Uterus (tissue), 4 donors: ENCODE results near the gene IFTAP. TPM values are rescaled to one million over a fixed set of nuclear protein-coding genes. Genes with fewer than 3 reads are reported as not detected.
A peak's percentile ranks its signal among the peaks of the same experiment; 100 is the strongest.

Experiments used
- DNase-seq, 2 donors: peaks; one replicate each; pipeline ENCODE4 v3.0.0-alpha.2; 2019 to 2020
- H3K27ac ChIP-seq, 2 donors: fragments of 200-600 bp; sonication (generic); 1 replicate in 1 of 2; 2 replicates in 1 of 2; pipeline ENCODE4 v1.5.1; 2016 to 2018
- H3K27me3 ChIP-seq, 2 donors: fragments of 200-600 bp; sonication (generic); one replicate each; pipeline ENCODE4 v1.5.1; 2018 to 2019; ENCODE audit warnings: control low read depth in 1 of 2
- H3K36me3 ChIP-seq, 2 donors: fragments of 200-600 bp; sonication (generic); one replicate each; pipeline ENCODE4 v1.5.1; 2019; ENCODE audit warnings: control low read depth in 1 of 2
- H3K4me1 ChIP-seq, 2 donors: fragments of 200-600 bp; sonication (generic); one replicate each; pipeline ENCODE4 v1.5.1; 2018 to 2019; ENCODE audit warnings: control low read depth in 1 of 2
- H3K4me3 ChIP-seq, 2 donors: fragments of 200-600 bp; sonication (generic); 1 replicate in 1 of 2; 2 replicates in 1 of 2; pipeline ENCODE4 v1.5.1; 2018 to 2019; ENCODE audit warnings: mild to moderate bottlenecking in 1 of 2
- H3K9me3 ChIP-seq, 2 donors: fragments of 200-600 bp; sonication (generic); one replicate each; pipeline ENCODE4 v1.5.1; 2019; ENCODE audit warnings: control low read depth in 1 of 2
- CTCF ChIP-seq, 4 experiments: fragments of 200-600 bp in 2 of 4; fragments of 450-650 bp in 2 of 4; sonication (generic) in 2 of 4; IDR thresholded peaks; one replicate each; pipeline ENCODE4 v1.5.1; 2016 to 2019; ENCODE audit warnings: antibody characterized with exemption in 4 of 4, mild to moderate bottlenecking in 2 of 4, moderate library complexity in 1 of 4
- POLR2A ChIP-seq, 2 donors: fragments of 450-650 bp; IDR thresholded peaks; one replicate each; pipeline ENCODE4 v1.6.1; 2016; ENCODE audit warnings: antibody characterized with exemption in 2 of 2, mild to moderate bottlenecking in 1 of 2, moderate library complexity in 1 of 2
- intact Hi-C: fragments of 100-400 bp; cut with DNase I; formaldehyde crosslinking; loops from one replicate; pipeline ENCODE4 v1.15.1; 2023; ENCODE audit warnings: low total_unique reads
- total RNA-seq, 4 donors: library from RNA; depleted of rRNA in 3 of 4; stranded (reverse); fragments of >200 nt in 3 of 4; gene quantifications; one replicate each; pipeline versions ENCODE4 v1.1.0 to v1.2.4, GENCODE V29; 2014 to 2023
- donor health status: DM: yes; HTN: yes; CAD: no.

The IFTAP gene
- total RNA-seq, 4 donors from 2014 or later = 4.1 to 56.1 (median 17.4) TPM

DNA sequence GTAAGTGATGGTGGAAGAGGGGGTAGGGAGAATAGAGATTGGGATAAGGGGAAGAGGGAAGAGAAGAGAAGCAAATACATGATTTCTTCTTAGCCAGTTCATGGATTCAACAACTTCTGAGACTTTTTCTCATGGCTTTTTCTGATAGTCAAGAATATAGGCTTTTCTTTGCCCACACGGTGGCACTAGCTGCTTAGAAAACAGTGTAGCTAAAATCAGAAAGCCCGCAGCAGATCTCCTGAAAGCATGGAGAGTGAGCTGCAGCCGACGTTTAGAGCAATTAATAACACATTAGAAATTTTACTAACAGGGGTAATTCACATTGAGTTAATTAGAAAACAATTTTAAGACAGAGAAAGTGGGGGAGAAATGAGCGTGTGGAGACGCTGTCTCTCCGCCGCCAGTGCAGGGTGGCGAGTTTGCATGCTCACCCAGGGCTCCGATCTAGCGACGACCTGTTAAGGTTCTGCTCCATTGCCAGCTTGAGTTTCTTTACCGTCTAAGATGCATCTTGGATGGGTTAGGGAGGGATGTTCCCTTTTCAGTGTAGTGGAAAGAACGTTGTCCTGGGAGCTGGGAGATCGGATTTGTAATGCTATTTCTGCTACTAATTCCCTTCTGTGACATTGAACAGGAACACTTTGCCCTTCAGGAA, 29.8 kb upstream of the IFTAP start:
- intact Hi-C loops = no loop called here
- Histone ChIP-seq H3K27me3 (no peaks in the 10 kb centered on the region), H3K9me3 (no peaks in the 10 kb centered on the region), H3K4me3 (peak overlapping the region in 1 of 2 donors; percentile 17), H3K4me1 (no peaks in the 10 kb centered on the region), H3K36me3 (no peaks in the 10 kb centered on the region), H3K27ac (no peak overlapping the region)
- DNase-seq = peak; percentile 31
- TF ChIP-seq CTCF (IDR thresholded peaks at IDR 0.05) (peak; percentile 47 to 73 (median 60)), POLR2A (IDR thresholded peaks at IDR 0.05) (no peak)

DNA sequence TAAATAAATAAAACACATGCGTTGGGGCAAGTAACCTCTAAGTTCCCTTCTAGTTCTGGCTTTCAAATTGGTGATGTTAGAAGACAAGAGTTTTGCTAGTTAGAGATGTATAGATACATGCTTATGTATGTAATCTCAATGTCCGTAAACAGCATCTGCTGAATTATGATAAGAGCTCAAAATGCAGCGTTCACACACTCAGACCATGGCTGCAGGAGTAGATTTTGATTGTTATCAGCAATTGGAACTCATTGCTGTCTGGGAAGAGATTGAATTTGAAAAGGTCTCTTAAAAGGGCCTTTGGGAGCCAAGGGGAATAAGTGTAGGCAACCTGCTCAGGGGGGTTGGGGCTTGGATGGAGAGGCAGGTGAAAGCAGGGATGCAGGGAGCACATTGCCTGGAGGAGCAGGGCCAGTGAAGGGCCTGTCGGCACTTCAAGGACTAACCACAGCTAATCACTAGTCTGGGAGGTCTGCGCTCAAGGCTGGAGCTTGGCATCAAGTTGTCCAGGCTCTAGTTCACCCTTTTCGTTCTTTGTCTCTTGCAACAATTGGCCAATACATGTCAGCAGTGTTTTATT, 29.2 kb upstream of the IFTAP start:
- intact Hi-C loops = no loop called here
- Histone ChIP-seq H3K4me3 (no peak overlapping the region), H3K9me3 (no peaks in the 10 kb centered on the region), H3K4me1 (no peaks in the 10 kb centered on the region), H3K27ac (no peak overlapping the region), H3K27me3 (no peaks in the 10 kb centered on the region), H3K36me3 (no peaks in the 10 kb centered on the region)
- TF ChIP-seq CTCF (IDR thresholded peaks at IDR 0.05) (no peak), POLR2A (IDR thresholded peaks at IDR 0.05) (no peak)
- no peak for DNase-seq

- H3K27ac ChIP-seq = no peak overlapping the region
- no peaks in the 10 kb centered on the region for H3K36me3 ChIP-seq
- no peak for DNase-seq
- H3K4me3 ChIP-seq = no peak overlapping the region
- no peaks in the 10 kb centered on the region for H3K9me3 ChIP-seq
- no peak for TF ChIP-seq CTCF (IDR thresholded peaks at IDR 0.05)
- no peaks in the 10 kb centered on the region for H3K4me1 ChIP-seq
- H3K27me3 ChIP-seq = no peaks in the 10 kb centered on the region
- intact Hi-C loops = no loop called here
These were observed 27.8 kb upstream of the IFTAP start for GRCh38 chr11:36566407-36567053.

DNA sequence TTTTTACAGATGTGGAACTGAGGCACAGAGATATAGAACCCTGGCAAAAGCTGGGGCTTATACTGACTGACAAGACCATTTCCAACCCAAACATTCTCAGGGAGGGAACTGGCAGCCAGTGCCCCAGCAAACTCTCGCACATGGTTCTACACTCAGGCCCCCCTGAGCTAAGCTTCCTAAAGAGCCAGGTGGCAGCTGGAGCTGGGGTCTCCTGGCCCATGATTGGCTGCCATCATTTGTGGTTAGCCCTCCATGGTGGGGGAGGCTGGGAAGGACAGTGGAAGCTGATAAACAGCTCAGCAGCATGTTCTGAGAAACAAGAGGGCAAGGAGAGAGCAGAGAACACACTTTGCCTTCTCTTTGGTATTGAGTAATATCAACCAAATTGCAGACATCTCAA, 26.6 kb upstream of the IFTAP start, which contains the start of gene RAG1:
RAG1 (plus strand) TSS at position 314 of the 400 bp plus-strand sequence. CDS start 5,298 bp downstream, outside the sequence.
- TF ChIP-seq POLR2A (IDR thresholded peaks at IDR 0.05) (no peak), CTCF (IDR thresholded peaks at IDR 0.05) (no peak)
- Histone ChIP-seq H3K27ac (no peak within 1 kb of the TSS), H3K9me3 (no peaks in the 10 kb centered on the region), H3K36me3 (no peaks in the 10 kb centered on the region), H3K27me3 (no peaks in the 10 kb centered on the region), H3K4me1 (no peaks in the 10 kb centered on the region), H3K4me3 (no peak within 1 kb of the TSS)
- intact Hi-C loops = no loop called here
- DNase-seq = no peak

- no peaks in the 10 kb centered on the region for H3K9me3 ChIP-seq
- no peaks in the 10 kb centered on the region for H3K36me3 ChIP-seq
- no peaks in the 10 kb centered on the region for H3K27me3 ChIP-seq
- H3K4me3 ChIP-seq = no peak overlapping the region
- H3K4me1 ChIP-seq = no peaks in the 10 kb centered on the region
- DNase-seq = no peak
- H3K27ac ChIP-seq = no peak overlapping the region
- intact Hi-C loops = no loop called here
- TF ChIP-seq POLR2A (IDR thresholded peaks at IDR 0.05) (no peak), CTCF (IDR thresholded peaks at IDR 0.05) (no peak)
These were observed 25.2 kb upstream of the IFTAP start for GRCh38 chr11:36569095-36569494.
